T-helper 1 cell treated with Interleukin-12 subunit alpha and Interleukin-12 subunit beta and Interleukin-4 antibody, amounts not matched to agents 30 μg/mL and 1 μg/mL, for 36 hours (primary cell): ENCODE measurements around the gene LRCOL1.

Experiments
- H3K27ac Mint-ChIP-seq: one replicate; pipeline ENCODE4 v1.8.0; 2021; ENCODE audit warnings: mild to moderate bottlenecking, mixed read lengths
- H3K27me3 Mint-ChIP-seq: one replicate; pipeline ENCODE4 v1.8.0; 2021; ENCODE audit warnings: low read depth, mixed read lengths
- H3K36me3 Mint-ChIP-seq: one replicate; pipeline ENCODE4 v1.8.0; 2021; ENCODE audit warnings: low read depth, mixed read lengths
- H3K4me1 Mint-ChIP-seq: one replicate; pipeline ENCODE4 v1.8.0; 2021; ENCODE audit warnings: low read depth, mixed read lengths
- H3K4me3 Mint-ChIP-seq: one replicate; pipeline ENCODE4 v1.8.0; 2021; ENCODE audit warnings: mild to moderate bottlenecking, moderate library complexity, mixed read lengths
- H3K9me3 Mint-ChIP-seq: one replicate; pipeline ENCODE4 v1.8.0; 2021; ENCODE audit warnings: mixed read lengths

Gene LRCOL1

GRCh38 chr12:132578826-132579225 is 31.6 kb downstream of the LRCOL1 start:
- Mint-ChIP-seq H3K4me1 (no peaks in the 10 kb centered on the region), H3K36me3 (peaks cover 4% of the 10 kb centered on the region), H3K9me3 (no peaks in the 10 kb centered on the region), H3K27ac (no peak overlapping the region), H3K27me3 (no peaks in the 10 kb centered on the region), H3K4me3 (no peak overlapping the region)

- Mint-ChIP-seq H3K36me3 (peaks cover 2% of the 10 kb centered on the region), H3K4me1 (no peaks in the 10 kb centered on the region), H3K27ac (no peak overlapping the region), H3K4me3 (no peak overlapping the region), H3K27me3 (no peaks in the 10 kb centered on the region), H3K9me3 (no peaks in the 10 kb centered on the region)
Observed at GRCh38 chr12:132578118-132578517, 32.3 kb downstream of the LRCOL1 start.

GRCh38 chr12:132577191-132577920 is 33.0 kb downstream of the LRCOL1 start:
- Mint-ChIP-seq H3K4me1 (no peaks in the 10 kb centered on the region), H3K27ac (no peak overlapping the region), H3K4me3 (no peak overlapping the region), H3K27me3 (no peaks in the 10 kb centered on the region), H3K9me3 (no peaks in the 10 kb centered on the region), H3K36me3 (peaks cover 2% of the 10 kb centered on the region)

- H3K27ac Mint-ChIP-seq, result no peak overlapping the region
- H3K27me3 Mint-ChIP-seq, result no peaks in the 10 kb centered on the region
- no peak overlapping the region for H3K4me3 Mint-ChIP-seq
- H3K4me1 Mint-ChIP-seq, result no peaks in the 10 kb centered on the region
- H3K9me3 Mint-ChIP-seq, result no peaks in the 10 kb centered on the region
- H3K36me3 Mint-ChIP-seq, result peaks cover 2% of the 10 kb centered on the region
Observed at GRCh38 chr12:132576701-132577100, 33.7 kb downstream of the LRCOL1 start.

- Mint-ChIP-seq H3K27ac (no peak overlapping the region), H3K36me3 (peaks cover 2% of the 10 kb centered on the region), H3K4me3 (no peak overlapping the region), H3K4me1 (no peaks in the 10 kb centered on the region), H3K27me3 (no peaks in the 10 kb centered on the region), H3K9me3 (no peaks in the 10 kb centered on the region)
Observed at GRCh38 chr12:132575661-132576060, 34.7 kb downstream of the LRCOL1 start.

DNA sequence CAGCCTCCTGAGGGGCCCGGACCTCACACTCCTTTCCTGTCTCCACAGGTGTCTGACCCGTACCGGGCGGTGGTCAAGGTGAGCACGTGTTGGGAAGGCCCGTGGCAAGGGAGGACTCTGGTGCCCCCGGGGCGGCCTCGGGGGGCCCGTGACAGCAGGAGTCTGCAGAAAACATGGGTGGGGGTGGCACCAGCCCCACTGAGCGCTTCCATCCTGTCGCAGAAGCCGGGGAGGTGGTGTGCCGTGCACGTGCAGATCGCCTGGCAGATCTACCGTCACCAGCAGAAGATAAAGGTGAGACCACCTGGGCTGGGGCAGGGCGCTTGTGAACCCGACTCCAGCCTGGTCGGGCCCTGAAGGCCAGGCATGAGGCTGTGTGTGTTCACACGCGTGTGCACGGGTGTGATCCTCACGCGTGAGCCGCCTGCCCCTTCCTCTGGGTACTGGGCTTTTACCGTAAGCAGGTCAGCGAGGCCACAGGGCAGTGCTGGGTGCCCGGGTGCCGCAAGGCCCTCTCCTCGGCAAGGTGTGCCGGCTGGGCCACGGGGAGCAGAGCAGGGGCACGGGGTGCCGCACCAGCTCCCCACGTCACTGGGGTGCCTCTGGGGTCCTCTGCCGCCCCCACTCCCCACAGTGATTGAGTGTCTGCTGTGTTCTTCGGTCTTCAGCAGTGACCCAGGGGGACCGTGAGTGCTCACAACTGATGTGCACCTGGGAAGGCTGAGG is 35.9 kb downstream of the LRCOL1 start:
- H3K4me1 Mint-ChIP-seq, result no peaks in the 10 kb centered on the region
- H3K27ac Mint-ChIP-seq, result no peak overlapping the region
- peaks cover 2% of the 10 kb centered on the region for H3K36me3 Mint-ChIP-seq
- no peaks in the 10 kb centered on the region for H3K27me3 Mint-ChIP-seq
- no peaks in the 10 kb centered on the region for H3K9me3 Mint-ChIP-seq
- H3K4me3 Mint-ChIP-seq, result no peak overlapping the region

DNA sequence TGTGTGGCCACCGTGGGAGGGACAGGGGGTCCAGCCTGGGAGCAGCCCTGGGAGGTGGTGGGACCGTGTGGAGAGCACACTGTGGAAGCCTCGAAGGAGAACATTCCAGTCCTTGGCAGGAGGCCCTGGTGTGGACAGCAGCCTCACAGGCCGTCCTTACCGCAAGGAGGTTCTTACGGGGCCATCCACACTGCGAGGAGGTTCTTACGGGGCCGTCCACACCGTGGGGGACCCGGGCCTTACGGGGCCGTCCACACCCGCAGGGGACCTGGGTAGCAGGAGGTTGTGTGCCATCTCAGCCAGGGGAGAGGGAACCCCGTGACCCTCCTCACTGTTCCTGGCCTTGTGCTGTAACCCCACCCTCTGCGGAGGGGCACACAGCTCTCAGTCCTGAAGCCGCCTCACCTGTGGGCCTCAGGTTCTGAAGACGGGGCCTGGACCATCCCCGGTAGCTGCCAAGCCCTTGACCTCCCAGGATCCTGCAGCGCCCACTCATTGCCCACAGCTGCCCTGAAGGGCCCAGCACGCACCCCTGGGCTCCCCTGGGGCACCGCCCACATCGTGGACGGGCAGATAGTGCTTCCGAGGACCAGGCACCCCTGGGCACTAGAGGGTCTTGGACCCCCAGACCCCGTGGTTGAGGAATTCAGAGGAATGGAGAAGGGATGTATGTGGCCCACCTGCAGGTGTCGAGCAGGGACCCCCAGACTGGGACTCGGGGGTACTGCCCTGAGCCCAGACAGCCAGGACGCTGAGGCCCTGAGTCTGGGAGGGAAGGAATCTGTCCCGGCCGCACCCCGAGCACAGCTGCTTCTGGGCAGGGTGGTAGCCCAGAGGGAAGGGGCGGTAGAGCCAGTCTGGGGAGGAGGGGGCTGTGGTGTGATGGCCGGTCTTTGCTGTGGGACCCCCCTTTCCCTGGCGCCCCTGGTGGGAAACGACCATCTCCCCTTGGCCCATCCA is 37.3 kb downstream of the LRCOL1 start:
- Mint-ChIP-seq H3K27me3 (no peaks in the 10 kb centered on the region), H3K9me3 (no peaks in the 10 kb centered on the region), H3K27ac (no peak overlapping the region), H3K4me1 (no peaks in the 10 kb centered on the region), H3K36me3 (peaks cover 2% of the 10 kb centered on the region), H3K4me3 (no peak overlapping the region)

GRCh38 chr12:132572106-132572505 is 38.3 kb downstream of the LRCOL1 start:
- Mint-ChIP-seq H3K4me3 (no peak overlapping the region), H3K9me3 (no peaks in the 10 kb centered on the region), H3K4me1 (no peaks in the 10 kb centered on the region), H3K27ac (no peak overlapping the region), H3K36me3 (no peaks in the 10 kb centered on the region), H3K27me3 (no peaks in the 10 kb centered on the region)

DNA sequence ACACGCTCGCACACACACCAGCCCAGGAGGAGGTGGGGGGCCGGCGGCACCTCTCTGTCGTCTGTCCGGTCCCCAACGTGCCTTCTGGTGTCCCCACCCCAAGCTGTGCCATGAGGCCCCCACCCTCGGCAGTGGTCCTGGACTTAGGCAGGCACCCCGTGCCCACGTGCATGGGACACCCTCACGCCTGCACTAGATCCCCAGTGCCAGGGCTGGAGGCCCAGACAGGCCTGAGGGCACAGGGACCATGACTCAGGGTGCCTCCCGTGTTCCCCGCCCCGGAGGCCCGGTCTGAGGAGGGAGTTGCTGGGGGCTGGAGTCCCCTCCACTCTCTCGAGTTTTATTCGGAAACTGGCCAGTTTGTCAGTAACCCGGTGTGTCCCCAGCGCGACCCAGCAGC is 38.8 kb downstream of the LRCOL1 start:
- no peaks in the 10 kb centered on the region for H3K27me3 Mint-ChIP-seq
- no peaks in the 10 kb centered on the region for H3K36me3 Mint-ChIP-seq
- no peak overlapping the region for H3K27ac Mint-ChIP-seq
- no peaks in the 10 kb centered on the region for H3K9me3 Mint-ChIP-seq
- H3K4me1 Mint-ChIP-seq, result no peaks in the 10 kb centered on the region
- H3K4me3 Mint-ChIP-seq, result no peak overlapping the region

- Mint-ChIP-seq H3K36me3 (no peaks in the 10 kb centered on the region), H3K27ac (no peak overlapping the region), H3K4me3 (no peak overlapping the region), H3K27me3 (no peaks in the 10 kb centered on the region), H3K4me1 (no peaks in the 10 kb centered on the region), H3K9me3 (no peaks in the 10 kb centered on the region)
Observed at GRCh38 chr12:132571051-132571450, 39.3 kb downstream of the LRCOL1 start.

GRCh38 chr12:132570635-132571034 is 39.7 kb downstream of the LRCOL1 start:
- no peaks in the 10 kb centered on the region for H3K27me3 Mint-ChIP-seq
- no peaks in the 10 kb centered on the region for H3K36me3 Mint-ChIP-seq
- no peak overlapping the region for H3K4me3 Mint-ChIP-seq
- no peak overlapping the region for H3K27ac Mint-ChIP-seq
- no peaks in the 10 kb centered on the region for H3K9me3 Mint-ChIP-seq
- no peaks in the 10 kb centered on the region for H3K4me1 Mint-ChIP-seq

GRCh38 chr12:132569856-132570480 is 40.4 kb downstream of the LRCOL1 start:
- no peaks in the 10 kb centered on the region for H3K9me3 Mint-ChIP-seq
- no peak overlapping the region for H3K27ac Mint-ChIP-seq
- no peaks in the 10 kb centered on the region for H3K27me3 Mint-ChIP-seq
- H3K36me3 Mint-ChIP-seq, result no peaks in the 10 kb centered on the region
- no peak overlapping the region for H3K4me3 Mint-ChIP-seq
- no peaks in the 10 kb centered on the region for H3K4me1 Mint-ChIP-seq

- Mint-ChIP-seq H3K9me3 (no peaks in the 10 kb centered on the region), H3K27ac (no peak overlapping the region), H3K4me1 (no peaks in the 10 kb centered on the region), H3K36me3 (no peaks in the 10 kb centered on the region), H3K27me3 (no peaks in the 10 kb centered on the region), H3K4me3 (no peak overlapping the region)
Observed at GRCh38 chr12:132568826-132569480, 41.4 kb downstream of the LRCOL1 start.

- Mint-ChIP-seq H3K27me3 (no peaks in the 10 kb centered on the region), H3K4me3 (no peak overlapping the region), H3K27ac (no peak overlapping the region), H3K9me3 (no peaks in the 10 kb centered on the region), H3K36me3 (no peaks in the 10 kb centered on the region), H3K4me1 (no peaks in the 10 kb centered on the region)
Observed at GRCh38 chr12:132568301-132568700, 42.1 kb downstream of the LRCOL1 start.
